ENCODE measurements around the gene CAMTA1. TPM values are rescaled to one million over a fixed set of nuclear protein-coding genes. Genes with fewer than 3 reads are reported as not detected.

The CAMTA1 gene
- total and polyA plus RNA-seq, 9 of the 15 experiments (the other 6 are each of a cell fraction or from before 2014, with no cell fraction given) = 43.9 to 161 (median 65.9) TPM

DNA sequence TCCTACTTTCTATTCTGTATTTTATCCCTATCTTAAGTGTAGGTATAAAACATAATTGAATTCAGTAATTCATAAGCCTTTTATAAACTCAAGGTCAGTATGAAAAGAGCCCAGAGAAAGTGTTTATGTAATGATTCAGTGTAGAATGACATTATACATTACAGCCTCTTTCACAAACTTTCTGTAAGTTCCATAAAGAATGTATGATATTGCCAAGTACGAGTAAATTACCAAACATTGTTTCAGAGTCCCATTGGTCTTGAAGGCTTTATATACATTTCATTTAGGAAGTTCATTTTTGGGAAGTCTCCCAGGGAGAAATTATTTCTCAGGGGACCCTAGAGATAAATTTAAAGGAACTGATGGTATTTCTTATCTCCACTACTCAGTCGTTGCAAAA lies 948.0 kb downstream of the CAMTA1 start:
- H3K9ac ChIP-seq (ENCODE audit: insufficient read depth in 1 of 2, low read depth in 2 of 2, low read length in 2 of 2) = no peak overlapping the region
- H3K27ac ChIP-seq (ENCODE audit: extremely low read depth, low read depth, low read length) = no peak overlapping the region
- intact Hi-C loops (cut with micrococcal nuclease) = no loop called here
- peaks cover 0 to 4% of the 10 kb centered on the region in 2 experiments; a peak in 2 of 5 replicates for H3K4me1 ChIP-seq (replicated peaks in 1 of 2; ENCODE audit: control insufficient read depth in 2 of 2, insufficient read depth in 2 of 2, low read length in 2 of 2)
- no TSS peak for BruUV-seq (replicated peaks)
- peaks cover 66 to 83% of the 10 kb centered on the region in 2 experiments for H3K27me3 ChIP-seq (ENCODE audit: control insufficient read depth in 2 of 2, insufficient read depth in 2 of 2, low read length in 2 of 2)
- H3K9me1 ChIP-seq (ENCODE audit: control insufficient read depth, insufficient read depth, low read length) = no peaks in the 10 kb centered on the region
- H3K9me3 ChIP-seq (replicated peaks; ENCODE audit: control insufficient read depth, insufficient read depth, low read depth, low read length) = no peaks in the 10 kb centered on the region
- no peak overlapping the region for H3K4me3 ChIP-seq
- H4K20me1 ChIP-seq (replicated peaks; ENCODE audit: control insufficient read depth, insufficient read depth, low read length) = 0 out of 2 replicates have a peak, but pooled peaks cover 3% of the 10 kb centered on the region
- no peaks in the 10 kb centered on the region for H3K79me2 ChIP-seq (ENCODE audit: control insufficient read depth, insufficient read depth, low read length)
- no peak for FAIRE-seq
- in situ Hi-C loops (cut with MboI) = no loop called here
- no peak for DNase-seq (ENCODE audit: extremely low read depth in 1 of 4, low spot score in 3 of 4)
- no peak overlapping the region for H3K4me2 ChIP-seq (ENCODE audit: insufficient read depth, low read length)
- TF ChIP-seq RBM22 (IDR thresholded peaks at IDR 0.05; ENCODE audit: low read depth, low read length, poor library complexity, severe bottlenecking) (no peak), MECOM (CRISPR knock-in tag; IDR thresholded peaks at IDR 0.05) (no peak), MCM2 (IDR thresholded peaks at IDR 0.05; ENCODE audit: low read depth) (no peak), SPI1 (IDR thresholded peaks at IDR 0.05; ENCODE audit: borderline replicate concordance, low read depth, low read length) (no peak)
- WGBS (ENCODE audit: insufficient coverage, low coverage, missing lambda C conversion rate) = 10% methylated on average over 2 of the region's 2 CpGs
- no peaks in the 10 kb centered on the region for H3K36me3 ChIP-seq (ENCODE audit: control insufficient read depth, insufficient read depth, low read length)
- H2AFZ ChIP-seq (ENCODE audit: low read depth, low read length) = no peak overlapping the region
- ChIA-PET CTCF (ENCODE audit: low intra/inter-chr PET ratio) (no interaction called here), POLR2A (no interaction called here)
- ATAC-seq = no peak

DNA sequence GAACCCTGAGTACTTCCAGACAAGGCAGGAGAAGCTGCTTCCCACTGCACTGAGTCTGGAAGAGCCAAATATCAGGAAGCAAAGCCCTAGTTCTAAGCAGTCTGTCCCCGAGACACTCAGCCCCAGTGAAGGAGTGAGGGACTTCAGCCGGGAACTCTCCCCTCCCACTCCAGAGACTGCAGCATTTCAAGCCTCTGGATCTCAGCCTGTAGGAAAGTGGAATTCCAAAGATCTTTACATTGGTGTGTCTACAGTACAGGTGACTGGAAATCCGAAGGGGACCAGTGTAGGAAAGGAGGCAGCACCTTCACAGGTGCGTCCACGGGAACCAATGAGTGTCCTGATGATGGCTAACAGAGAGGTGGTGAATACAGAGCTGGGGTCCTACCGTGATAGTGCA lies 952.8 kb downstream of the CAMTA1 start:
- DNase-seq (ENCODE audit: extremely low read depth in 1 of 4, low spot score in 3 of 4) (no peak), ATAC-seq (no peak), FAIRE-seq (no peak)
- Histone ChIP-seq H3K9me3 (replicated peaks; ENCODE audit: control insufficient read depth, insufficient read depth, low read depth, low read length) (no peaks in the 10 kb centered on the region), H3K9me1 (ENCODE audit: control insufficient read depth, insufficient read depth, low read length) (no peaks in the 10 kb centered on the region), H3K4me1 (replicated peaks in 1 of 2; ENCODE audit: control insufficient read depth in 2 of 2, insufficient read depth in 2 of 2, low read length in 2 of 2) (no peaks in the 10 kb centered on the region), H3K27ac (ENCODE audit: extremely low read depth, low read depth, low read length) (no peak overlapping the region), H3K4me2 (ENCODE audit: insufficient read depth, low read length) (no peak overlapping the region), H4K20me1 (replicated peaks; ENCODE audit: control insufficient read depth, insufficient read depth, low read length) (no peaks in the 10 kb centered on the region), H3K4me3 (no peak overlapping the region), H3K79me2 (ENCODE audit: control insufficient read depth, insufficient read depth, low read length) (no peaks in the 10 kb centered on the region), H2AFZ (ENCODE audit: low read depth, low read length) (no peak overlapping the region), H3K36me3 (ENCODE audit: control insufficient read depth, insufficient read depth, low read length) (no peaks in the 10 kb centered on the region), H3K9ac (ENCODE audit: insufficient read depth in 1 of 2, low read depth in 2 of 2, low read length in 2 of 2) (no peak overlapping the region), H3K27me3 (ENCODE audit: control insufficient read depth in 2 of 2, insufficient read depth in 2 of 2, low read length in 2 of 2) (peaks cover 51 to 65% of the 10 kb centered on the region in 2 experiments)
- intact Hi-C loops (cut with micrococcal nuclease) (no loop called here), in situ Hi-C loops (cut with MboI) (no loop called here)
- 3% methylated on average over 6 of the region's 6 CpGs for WGBS (ENCODE audit: insufficient coverage, low coverage, missing lambda C conversion rate)
- no peak for TF ChIP-seq CCNT2 (IDR thresholded peaks at IDR 0.05; ENCODE audit: borderline replicate concordance, extremely low read depth, insufficient read length, low read depth, low read length)
- TF ChIP-seq, protein P1, sequence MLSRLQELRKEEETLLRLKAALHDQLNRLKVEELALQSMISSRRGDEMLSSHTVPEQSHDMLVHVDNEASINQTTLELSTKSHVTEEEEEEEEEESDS (CRISPR knock-in tag; IDR thresholded peaks at IDR 0.05) = no peak
- TF ChIP-seq ARHGAP35 (IDR thresholded peaks at IDR 0.05; ENCODE audit: partially characterized antibody) = no peak
- no peak for TF ChIP-seq CCAR2 (IDR thresholded peaks at IDR 0.05; ENCODE audit: low read depth, low read length)
- TF ChIP-seq CREB1 (IDR thresholded peaks at IDR 0.05) = no peak
- no peak for TF ChIP-seq CREB1 (CRISPR knock-in tag; IDR thresholded peaks at IDR 0.05)
- TF ChIP-seq, protein P2, sequence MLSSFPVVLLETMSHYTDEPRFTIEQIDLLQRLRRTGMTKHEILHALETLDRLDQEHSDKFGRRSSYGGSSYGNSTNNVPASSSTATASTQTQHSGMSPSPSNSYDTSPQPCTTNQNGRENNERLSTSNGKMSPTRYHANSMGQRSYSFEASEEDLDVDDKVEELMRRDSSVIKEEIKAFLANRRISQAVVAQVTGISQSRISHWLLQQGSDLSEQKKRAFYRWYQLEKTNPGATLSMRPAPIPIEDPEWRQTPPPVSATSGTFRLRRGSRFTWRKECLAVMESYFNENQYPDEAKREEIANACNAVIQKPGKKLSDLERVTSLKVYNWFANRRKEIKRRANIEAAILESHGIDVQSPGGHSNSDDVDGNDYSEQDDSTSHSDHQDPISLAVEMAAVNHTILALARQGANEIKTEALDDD (IDR thresholded peaks at IDR 0.05) = no peak
- no TSS peak for BruUV-seq (replicated peaks)
- ChIA-PET POLR2A (interaction anchor here (0.6 kb wide), 1 partner anchor 183 kb away, joined by 3 read pairs; no protein-coding TSS in a partner anchor), CTCF (ENCODE audit: low intra/inter-chr PET ratio) (no interaction called here)
